NCI-H1417 treated with DMSO at 0.1 percent for 48 hours (cell line): ENCODE measurements around the gene BCAR3.

Experiments
- DNase-seq: peaks from one replicate; lab custom pipeline; 2025; lab: John Stamatoyannopoulos, UW

BCAR3 gene

DNA sequence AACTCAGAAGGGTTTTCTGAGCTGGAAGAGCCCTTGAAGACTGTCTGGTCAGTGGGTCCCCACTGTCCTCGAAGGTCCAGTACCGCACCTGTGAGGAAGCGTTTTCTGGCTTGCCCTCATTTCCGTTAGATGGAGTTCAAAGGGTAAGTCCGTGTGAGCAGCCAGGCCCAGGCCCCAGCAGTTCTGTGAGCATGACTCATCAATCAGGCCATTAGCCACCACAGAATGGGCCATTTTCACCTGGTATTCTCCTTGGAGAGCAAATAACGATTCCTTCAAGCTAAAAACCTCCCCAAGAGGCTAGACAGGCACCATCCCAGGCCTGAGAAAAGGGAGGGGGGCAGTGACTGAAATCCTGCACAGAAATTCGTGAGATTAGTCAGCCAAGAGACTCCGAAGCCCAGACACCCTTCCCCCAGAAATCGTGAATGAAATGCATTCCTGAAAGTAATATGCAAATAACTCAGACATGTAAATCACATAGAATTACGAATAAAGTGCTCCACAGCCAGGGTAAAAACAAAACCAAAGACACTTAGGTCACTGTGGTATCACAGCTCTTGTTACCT lies 66.0 kb downstream of the BCAR3 start:
- DNase-seq, result no peak

DNA sequence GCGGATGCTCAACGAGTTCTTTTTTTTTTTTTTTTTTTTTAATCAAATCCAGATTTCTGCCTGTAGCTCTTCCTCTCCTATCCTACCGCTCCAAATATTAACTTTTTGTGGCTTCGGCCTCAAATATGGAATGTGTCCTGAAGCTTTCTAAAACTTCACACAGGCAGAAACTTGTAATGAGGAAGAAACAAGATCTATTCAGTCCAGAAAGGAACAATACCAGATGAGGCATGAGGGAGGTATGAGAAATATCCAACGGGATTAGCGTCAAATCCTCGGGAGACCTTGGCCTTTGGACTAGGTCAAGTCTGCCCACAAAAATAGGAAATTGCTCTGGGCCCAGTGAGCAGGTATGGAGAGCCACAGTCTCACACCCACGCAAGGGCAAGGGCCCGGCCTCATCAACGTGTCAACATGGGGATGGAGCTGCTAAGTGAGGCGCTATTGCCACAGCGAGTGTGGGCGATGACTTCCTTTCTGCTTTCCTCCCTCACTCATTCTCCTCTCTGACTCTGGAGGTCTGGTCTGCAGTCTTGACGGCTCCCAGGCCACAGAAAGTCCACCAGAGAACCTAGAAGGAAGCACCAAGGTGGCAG lies 66.6 kb downstream of the BCAR3 start:
- DNase-seq, result no peak

DNA sequence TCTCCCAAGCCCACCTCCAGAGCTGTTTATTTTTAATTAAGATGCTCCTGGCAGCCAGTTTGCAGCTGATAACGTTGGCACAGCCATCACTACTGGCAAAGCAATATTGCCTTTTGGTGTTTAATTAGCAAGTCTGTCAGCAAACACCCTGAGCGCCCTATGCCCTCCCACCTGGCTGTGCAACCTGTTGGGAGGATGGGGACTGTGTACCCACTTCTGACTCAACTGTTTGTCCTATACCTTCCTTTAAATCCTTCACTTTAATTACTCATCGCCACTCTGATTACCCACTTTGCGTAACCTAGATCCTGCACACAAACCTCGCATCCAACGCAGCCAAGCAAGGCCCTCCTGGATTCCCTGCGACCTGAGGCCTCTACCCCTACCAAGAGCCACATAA lies 67.1 kb downstream of the BCAR3 start:
- no peak for DNase-seq

DNA sequence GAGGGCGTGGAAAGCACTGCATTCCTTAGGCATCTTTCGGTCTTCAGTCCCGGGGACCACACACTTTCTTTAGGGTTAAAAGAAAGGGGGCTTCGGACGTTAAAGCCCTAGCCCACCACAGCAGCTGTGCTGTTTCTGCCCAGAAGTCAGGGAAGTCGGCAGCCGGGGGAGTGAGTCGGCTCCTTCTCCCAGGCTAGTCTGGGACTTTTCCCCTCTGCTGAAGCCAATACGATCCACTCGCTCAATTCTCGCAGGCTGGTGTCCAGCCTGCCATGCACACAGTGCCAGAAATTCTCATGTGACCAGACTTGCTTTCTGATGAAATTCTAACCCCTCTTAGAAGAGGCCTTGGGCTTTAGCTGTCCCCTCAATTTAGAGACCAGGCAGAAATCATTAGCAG lies 67.7 kb downstream of the BCAR3 start:
- DNase-seq, result no peak

DNA sequence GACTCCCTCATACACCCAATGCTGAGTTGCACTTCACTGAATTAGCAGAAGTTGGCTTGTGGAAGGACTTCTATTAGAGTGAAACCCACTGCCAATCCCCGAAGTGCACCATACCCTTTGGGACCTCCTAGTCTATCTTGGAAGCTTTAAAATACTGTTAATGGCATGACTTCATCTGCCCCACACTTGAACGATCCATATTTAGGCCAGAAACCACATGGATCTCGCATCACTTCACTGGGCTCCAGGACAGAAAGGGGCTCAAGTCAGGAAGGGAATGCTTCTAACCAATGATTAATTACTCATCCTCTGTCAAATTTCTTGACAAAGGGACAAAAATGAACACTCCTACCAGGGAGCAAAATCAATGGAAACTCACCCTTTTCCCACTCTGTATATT lies 69.1 kb downstream of the BCAR3 start:
- DNase-seq, result no peak

DNA sequence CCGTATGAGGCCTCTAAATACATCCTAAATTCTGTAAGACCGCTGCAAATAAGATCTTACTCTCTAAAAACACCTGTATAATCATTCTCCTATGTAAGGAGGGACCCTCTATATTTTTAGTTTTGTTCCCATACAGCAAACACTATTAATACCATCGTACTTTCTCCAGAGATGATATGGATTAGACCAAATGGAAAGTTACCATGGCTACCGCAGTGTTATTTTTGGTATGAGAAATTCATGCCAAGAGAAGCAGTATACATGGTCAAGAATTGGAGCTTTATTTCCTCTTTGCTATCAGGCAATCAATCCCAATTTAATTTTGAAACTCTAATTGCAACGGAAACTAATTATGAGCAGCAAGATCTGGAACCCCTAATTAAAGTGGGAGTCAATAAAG lies 70.0 kb downstream of the BCAR3 start:
- DNase-seq, result no peak

DNA sequence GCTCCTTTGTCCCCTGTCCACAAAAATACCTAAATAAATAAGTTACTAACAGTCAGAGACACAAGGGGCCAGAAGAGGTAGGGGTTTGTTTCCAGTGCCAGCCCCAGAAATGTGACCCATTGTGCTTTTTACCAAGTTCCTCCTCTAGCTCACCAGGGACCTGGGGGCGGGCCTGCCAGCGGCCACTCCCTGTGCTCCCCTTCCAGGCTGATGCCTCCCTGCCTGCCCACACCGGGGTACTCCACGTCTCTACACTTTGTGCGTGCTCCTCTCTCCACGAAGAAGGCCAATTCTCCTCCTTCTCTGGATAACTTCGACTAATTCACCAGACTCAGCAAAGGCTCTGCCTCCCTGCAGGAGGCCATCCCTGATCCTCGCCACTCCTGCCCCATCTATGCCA lies 72.1 kb downstream of the BCAR3 start:
- no peak for DNase-seq

DNA sequence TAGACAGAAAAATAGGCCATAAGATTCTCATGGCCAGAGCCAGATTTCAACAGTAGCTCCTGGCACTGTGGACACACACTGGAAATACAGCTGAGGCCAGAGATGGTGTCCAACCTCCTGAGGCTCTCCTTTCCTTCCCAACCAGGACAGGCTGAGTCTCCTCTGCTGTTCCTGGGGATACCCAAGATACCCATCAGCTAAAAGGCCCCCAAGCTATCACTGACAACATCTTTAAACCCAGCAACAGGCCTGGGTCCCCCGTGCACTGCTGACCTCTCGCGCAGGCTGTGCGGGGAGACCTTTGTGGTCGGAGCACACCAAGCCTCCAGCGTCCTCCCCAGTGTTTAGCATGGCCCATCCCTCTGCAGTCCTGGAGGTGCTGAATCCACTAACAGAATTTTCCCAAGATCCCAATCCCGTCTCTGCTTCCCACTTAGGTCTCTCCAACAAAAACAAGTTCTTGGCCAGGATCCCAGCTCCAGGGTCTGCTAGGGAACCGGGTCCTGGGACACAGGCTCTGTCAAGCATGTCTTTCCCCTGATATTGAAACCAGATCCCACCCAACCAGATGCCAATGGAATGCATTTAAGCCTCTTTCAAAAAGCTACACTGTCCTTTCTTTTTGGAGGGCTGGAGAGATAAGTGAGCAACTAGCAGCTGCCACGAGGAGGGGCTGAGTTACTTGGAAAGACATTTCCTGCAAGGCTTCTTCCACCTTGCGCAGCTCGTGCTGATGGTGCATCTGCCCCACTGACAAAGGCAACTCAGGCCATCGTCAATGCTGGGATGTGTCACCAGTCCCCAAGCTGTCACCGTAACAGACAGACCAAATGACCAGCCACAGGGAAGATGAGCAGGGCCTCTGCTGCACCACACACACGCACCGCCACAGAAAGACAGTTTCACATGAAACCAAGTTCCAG lies 73.2 kb downstream of the BCAR3 start:
- DNase-seq, result no peak

DNA sequence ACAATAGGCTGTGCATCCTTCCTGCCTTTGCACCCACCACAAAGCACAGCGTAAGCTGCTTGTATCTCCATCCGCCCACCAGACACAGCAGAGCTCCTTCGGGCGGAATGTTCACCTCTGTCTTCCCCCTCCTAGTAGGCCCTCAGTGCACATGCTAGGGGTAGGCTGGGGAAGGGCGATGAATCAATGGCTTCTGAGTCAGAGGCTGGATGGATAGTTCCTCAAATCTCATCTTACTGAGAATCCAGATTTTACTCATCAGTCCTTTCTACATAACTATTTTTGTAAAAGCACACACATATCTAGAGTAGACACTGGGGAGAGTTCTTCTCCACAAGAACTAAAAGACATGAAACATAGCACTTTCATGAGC lies 73.8 kb downstream of the BCAR3 start:
- DNase-seq, result no peak

DNA sequence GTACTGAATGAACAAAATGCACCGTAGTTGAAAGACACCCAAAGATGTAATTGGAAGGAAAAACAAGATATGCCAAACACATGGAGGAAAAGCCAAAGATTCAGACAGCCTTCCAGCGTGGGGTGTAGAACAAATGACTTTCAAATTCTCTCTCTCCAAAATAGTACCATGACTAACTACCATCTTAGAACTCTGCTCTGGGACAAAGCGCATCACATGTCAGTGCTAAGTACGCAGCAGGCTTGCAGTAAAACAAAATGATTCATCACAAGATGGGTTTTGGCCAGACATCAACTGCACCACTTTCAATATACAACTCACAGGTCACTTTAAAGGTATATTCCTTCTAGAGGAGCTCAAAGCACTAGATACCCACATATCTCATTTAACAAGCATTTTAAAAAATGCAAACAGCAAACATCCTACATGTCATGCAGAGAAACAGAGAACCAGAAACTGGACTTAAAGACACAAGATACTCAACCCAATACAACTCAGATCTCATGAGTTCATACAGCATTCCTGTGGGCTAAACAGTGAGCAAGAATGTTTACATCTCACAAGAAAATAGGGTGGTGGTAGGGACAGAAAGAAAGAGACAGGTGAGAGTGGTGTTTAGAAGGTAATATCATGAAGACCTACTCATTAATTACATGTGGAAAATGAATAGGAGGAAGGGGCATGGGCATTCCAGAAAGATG lies 75.7 kb downstream of the BCAR3 start:
- DNase-seq, result no peak

DNA sequence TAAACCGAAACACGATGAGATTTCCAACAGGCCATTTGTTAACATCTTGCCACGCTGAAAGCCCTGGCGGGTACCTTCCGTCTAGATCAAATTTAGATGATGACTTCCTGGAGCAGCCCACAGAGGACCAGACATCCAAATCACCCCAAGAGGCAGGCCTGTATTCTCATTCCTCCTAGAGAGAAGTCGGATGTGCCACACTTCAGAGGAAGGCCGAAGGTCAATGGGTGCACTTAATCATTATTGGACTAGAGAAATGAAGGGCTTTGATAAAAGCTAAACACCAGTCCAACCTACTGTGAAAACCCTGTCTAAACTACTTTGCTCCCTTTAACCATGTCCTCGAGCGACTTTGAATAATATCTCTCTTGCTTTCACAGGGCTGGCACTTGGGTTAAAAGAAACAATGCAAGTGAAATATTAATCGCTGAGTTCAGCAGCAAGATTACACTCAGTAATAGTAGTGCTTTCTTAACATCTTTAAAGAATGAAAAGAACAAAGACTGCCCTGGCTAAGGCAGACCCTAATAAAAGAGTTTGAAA lies 76.5 kb downstream of the BCAR3 start:
- DNase-seq, result no peak

DNA sequence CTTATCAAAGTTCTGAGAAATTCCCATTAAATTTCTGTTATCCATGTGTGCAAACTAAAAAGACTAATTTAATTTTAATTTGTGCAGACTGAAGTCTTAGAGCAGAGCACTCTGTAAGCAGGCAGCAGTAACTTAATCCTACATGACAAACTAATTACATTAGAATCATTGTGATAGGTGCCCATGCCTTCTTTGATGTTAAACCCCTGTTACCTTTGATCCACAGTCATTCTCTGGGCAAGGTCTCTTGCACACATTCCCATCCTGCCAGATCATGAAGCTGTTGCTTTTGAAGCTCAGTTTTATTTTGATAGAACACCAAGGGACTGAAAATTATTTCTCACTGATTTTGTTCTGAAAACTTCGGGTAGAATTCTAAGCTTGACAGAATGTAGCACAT lies 77.2 kb downstream of the BCAR3 start:
- DNase-seq, result no peak

DNA sequence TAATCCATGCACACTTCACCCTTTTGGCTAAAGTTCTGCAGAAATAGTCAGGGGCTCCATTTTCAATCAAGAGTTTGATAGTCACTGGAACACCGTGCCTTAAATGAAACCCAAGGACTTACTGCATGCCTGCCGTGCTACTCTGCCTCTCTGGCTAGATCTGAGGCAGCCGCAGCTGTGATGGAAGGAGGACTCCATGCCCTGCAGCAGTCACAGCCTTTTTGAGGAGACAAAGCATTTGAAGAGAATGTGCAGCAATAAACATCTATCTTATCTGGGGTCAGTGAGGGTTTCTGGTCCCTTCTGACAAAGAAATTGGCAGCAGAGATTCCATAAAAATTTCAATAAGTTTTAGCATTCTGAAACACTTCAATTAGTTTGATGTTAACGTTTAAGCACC lies 78.0 kb downstream of the BCAR3 start:
- DNase-seq, result no peak

DNA sequence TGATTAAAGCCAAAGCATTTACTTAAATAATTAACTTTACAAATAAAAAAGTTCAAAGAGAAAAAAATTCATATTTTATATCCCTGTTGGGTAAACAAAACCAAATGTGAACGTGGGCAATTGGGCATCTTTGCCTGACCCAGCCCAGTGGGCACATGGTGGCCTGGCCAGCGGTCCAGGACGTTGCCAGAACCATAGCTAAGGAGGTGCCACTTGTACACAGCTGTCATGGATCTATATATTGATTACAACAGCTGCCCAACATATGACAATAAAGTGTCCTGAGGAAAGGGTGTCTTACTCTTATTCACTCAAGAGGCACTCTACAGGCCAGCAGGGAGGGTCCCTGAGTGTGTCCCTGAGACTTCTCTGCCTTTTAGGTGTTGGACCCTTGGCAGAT lies 78.5 kb downstream of the BCAR3 start:
- DNase-seq, result no peak

DNA sequence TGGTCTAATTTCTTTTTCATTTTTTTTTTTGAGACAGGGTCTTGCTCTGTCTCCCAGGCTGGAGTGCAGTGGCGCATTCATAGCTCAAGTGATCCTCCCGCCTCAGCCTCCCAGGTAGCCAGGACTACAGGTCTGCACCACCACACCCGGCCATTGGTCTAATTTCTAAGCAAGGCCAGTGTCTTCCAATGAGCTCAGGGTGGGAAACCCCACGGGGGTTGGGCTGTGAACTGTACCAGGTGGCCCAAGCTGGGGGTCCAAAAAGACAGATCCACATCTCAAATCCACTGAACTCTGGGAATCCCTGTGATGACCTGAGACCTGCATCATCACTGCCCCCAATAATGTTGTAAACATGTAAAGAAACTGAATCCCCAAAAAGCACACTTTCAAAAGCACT lies 79.5 kb downstream of the BCAR3 start:
- DNase-seq, result no peak

DNA sequence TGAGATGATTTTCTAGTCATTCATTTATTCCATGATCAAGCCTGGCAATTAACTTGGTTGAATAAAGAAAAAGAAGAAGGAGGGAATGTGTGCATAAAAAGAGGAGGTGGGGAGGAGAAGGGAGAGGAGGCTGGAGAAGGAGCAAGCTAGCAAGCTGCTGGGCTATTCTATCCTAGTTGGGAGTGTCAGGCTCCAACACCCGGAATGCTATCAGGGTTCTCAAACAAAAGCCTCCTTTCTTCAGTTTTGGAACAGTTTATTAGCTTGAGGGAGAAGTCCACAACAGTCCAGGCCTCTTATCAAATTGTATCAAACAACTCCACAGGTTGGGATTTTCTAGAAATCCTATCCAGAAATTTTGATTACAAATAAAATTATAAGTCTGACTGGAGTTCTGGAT lies 80.0 kb downstream of the BCAR3 start:
- no peak for DNase-seq

DNA sequence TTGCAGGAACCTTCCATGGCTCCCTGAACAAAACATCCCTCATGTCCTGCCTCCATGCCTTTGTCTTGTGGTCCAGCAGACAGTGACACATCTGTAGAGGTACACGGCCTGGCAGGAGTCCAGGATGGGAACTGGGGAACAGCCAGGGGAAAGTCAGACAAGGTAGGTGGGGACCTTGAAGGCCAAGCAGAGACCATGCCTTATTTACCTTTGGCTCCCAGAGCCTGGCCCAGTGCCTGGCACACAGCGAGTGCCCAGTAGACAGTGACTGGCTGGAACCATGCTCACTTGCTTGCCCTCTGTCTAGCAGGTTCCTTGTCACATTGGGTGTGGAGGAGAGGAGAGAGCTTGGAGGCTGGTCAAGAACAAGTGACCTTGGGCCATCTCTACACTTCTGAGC lies 81.0 kb downstream of the BCAR3 start:
- DNase-seq, result no peak

DNA sequence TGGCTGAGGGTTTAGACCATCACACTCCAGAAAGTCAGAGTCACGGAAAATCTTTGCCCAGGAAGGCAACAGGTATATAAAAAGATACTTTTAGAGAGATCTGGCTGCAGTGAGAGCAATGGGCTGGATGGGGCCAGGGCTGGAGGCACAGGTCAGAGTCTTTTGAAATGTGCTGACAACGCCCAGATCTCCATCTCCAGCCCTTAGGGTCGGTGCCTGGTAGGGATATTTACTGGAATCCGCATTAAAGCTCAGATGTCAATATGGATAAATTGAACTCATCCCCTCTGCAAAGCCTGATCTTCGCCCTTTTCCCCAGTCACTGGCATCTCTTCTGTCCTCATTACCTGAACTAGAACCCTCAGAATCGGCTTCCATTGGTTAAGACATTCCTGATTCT lies 82.2 kb downstream of the BCAR3 start:
- no peak for DNase-seq

DNA sequence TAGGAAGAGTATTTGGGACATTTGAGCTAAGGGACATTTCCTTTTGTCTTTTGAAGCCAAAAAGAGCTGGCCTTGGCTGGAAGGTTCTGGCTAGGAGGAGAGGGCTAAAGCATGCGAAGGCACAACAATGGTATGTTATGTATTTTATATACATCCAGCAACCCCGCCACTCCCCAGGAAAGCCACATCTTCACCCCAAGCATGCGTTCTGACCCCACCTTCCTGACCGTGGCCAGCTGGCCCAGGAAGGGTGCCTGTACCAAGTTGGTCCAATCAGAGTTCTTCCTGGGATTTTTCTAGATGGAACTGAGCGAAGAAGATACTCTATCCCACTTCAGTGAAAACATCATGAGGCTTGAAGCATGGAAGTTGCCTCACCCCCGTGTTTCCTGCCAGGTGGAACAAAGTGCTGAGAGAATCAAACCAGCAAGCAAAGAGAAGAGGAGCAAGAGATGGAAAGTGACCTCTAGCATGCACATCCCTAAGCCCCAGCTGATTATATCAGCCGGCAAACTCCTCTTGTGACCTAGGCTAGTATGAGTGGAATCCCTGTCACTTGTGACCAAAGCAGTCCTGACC lies 82.7 kb downstream of the BCAR3 start:
- no peak for DNase-seq

DNA sequence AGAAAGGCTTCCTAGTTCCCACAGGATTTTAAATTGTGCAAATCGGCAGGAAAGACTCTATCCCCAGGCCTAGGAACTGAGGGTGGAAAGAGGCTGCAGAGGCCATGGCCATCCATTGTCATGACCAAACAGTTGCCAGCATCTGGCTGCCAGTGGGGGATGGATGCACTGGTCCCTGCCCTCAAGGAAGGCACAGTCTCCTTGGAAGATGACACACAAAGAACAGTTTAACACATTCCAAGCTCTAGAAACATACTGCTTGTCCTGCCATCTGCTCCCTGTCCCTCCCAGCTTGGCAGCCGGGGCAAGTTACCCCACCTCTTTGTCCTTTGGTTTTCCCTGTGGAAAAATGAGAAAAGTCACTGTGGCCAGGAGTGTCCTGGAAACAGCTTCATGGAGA lies 83.2 kb downstream of the BCAR3 start:
- DNase-seq, result no peak

DNA sequence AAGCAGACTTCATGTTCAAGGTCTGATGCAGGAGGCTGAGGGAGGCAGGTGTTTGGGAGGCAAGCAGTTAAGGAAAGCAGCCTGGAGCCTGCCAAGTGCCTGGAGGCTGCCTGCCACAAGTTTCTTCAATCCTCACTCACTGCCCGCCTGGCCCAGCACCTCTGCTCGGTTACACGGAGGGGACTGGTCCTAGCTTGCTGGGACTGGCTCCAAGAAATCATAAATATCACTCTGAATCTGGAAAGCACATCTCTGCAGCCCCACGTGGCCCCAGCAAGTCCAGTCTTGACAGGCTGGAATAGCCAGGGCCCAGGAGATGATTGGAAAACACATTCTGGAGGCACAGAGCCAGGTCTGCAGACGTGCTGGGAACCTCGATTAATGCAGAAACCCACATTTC lies 83.9 kb downstream of the BCAR3 start:
- DNase-seq, result no peak
